HG03571 (cell line): ENCODE measurements around the gene TRAF2.
"Not testable (repeated sequence)": the region's sequence is repeated elsewhere in the genome, so short reads cannot be mapped to it uniquely, and the experiment has no call there.

Source experiments
- ATAC-seq: cut with Tn5 transposase; IDR thresholded peaks from one replicate; pipeline ENCODE4 v1.9.1; 2021; ENCODE audit not compliant: unreplicated experiment

The TRAF2 gene

DNA sequence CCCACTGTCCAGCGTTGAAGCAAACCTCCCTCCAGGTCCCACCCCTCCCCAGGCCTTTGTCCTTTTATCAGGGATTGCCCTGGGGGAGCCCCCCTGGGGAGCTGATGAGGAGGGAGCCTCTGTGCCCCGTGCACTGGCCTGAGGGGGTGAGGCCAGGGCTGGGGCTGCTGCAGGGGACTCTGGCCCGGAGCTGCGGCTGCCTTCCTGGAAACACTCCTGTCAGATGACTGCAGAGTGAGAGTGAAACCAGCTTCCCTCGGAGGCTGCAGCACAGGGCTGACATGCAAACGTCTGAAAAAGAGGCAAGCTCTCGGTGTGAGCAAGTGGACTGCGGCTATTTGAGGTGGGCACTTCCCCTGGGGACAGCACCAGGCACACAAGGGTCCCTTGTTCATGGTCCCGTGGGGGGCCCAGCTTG, 4.6 kb upstream of the TRAF2 start:
- no peak for ATAC-seq

DNA sequence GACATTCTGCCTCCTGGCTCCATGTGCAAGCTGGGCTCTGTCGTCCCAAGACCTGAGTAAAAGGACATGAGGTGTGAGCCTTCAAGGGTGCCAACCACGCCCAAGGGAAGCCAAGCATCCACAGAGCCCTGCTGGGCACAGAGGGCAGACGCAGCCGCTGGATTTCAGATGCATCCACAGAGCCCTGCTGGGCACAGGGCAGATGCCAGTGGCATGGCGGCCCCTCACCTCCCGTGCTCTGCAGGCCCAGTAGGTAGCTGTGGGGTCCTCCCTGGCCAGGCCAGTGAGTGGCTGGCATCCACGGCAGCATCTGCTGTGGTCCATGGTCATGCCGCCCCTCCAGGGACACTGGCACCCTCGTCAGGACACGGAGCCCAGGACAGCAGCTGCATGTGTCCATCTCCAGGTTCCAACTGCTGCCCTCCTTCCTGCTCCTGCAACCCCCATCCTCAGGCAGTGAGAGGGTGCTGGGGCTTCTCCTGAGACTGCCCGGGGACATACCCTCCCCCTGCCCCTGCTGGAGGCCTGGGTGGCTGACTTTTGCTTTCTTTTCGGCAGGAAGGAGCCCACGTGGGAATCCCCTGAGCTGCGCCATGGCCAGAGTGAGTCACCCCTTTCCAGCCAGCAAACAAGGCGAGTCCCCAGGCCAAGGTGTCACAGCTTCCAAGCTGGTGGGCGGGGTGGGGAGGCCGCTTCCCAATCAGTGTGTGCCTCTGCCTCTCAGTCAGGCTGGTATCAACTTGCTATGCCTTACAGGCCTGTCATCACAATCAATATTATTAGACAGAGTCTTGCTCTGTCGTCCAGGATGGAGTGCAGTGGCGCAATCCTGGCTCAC, 4.0 kb upstream of the TRAF2 start:
- ATAC-seq = no peak

DNA sequence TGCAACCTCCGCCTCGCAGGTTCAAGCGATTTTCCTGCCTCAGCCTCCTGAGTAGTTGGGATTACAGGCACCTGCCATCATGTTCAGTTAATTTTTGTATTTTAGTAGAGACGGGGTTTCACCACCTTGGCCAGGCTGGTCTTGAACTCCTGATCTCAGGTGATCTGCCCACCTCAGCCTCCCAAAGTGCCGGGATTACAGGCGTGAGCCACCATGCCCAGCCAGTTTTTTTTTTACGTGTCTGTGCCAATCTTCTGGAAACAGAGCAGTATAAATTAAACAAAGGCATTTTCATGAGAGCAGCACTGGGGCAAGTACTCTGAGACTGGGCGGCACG, 3.4 kb upstream of the TRAF2 start:
- not testable (repeated sequence) for ATAC-seq

DNA sequence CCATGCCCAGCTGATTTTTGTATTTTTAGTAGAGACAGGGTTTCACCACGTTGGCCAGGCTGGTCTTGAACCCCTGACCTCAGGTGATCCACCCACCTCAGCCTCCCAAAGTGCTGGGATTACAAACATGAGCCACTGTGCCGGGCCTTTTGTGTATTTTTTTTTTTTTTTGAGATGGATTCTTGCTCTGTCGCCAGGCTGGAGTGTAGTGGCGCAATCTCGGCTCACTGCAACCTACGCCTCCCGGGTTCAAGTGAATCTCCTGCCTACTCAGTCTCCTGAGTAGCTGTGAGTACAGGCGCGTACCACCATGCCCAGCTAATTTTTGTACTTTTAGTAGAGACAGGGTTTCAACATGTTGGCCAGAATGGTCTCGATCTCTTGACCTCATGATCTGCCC, 2.6 kb upstream of the TRAF2 start:
- not testable (repeated sequence) for ATAC-seq

DNA sequence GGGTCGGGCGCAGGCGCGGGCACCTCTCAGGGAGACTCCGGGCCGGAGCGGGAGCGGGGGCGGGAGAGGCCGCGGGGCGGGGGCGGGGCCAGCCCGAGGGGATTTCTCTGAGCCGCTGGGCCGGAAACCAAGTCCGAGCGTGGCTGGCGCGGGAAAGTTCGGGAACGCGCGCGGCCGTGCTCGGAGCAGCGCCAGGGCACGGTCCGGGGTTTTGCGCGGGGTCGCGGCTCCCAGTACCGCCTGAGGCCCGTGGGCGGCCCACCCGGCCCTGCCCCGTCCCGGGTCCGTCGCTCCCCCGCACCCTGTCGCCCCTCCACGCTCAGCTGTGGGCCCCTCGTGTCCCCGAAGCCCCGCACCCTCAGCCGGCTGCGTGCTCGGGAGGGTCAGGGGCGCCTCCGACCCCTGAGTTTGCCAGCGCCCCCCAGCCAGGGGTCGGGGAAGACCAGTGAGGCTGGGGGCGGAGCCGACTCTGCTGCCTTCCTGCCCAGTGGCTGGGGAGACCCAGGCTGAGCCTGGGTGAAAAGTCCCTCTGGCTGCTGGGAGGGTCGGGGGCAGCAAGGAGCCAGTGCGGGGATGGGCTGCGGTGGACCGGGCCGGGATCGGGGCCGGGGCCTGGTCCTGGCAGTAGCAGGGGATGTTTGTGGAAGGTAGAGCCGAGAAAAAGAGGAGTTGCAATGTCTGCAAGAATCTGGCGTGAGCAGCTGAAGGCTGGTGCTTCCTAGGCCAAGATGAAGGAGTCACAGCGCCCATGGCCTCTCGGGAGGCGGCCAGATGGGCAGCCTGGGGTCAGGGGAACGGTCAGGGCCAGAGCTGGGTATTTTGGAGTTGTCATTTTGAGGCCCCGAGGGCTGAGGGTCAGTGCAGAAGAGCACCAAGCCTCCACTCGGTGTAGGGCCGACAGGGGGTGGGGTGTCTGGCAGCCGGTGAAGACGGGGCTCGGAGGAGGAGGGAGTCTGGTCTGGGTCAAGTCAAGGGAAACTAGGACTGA, 588 bp downstream of the TRAF2 start:
- peak; percentile 11 for ATAC-seq

DNA sequence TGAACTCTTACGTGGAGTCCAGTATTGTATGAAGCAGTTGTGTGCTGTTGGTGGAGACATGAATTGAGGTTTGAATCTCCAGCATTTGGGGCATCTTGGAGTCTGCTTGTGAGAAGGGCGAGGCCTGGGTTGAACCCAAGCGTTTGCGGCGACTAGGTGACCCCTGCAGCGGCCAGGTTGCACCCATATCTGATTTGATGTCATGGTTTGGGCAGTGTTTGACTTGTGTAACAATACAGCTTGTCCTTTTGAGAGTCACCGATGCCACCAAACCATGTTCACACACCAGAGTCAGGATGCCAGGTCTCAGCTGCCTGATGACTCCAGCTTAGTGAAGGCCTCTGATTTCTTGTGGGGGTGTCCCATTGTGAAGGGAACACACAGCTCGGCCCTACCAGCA, 2.1 kb downstream of the TRAF2 start:
- ATAC-seq = no peak

DNA sequence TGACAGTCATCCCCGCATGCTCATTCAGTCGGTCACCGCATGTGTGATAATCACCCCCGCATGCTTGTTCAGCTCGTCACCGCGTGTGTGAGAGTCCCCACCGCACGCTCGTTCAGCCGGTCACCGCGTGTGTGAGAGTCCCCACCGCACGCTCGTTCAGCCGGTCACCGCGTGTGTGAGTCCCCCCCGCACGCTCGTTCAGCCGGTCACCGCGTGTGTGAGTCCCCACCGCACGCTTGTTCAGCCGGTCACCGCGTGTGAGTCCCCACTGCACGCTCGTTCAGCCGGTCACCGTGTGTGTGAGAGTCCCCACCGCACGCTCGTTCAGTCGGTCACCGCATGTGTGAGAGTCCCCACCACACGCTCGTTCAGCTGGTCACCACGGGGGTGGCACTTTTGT, 3.5 kb downstream of the TRAF2 start:
- ATAC-seq = no peak

DNA sequence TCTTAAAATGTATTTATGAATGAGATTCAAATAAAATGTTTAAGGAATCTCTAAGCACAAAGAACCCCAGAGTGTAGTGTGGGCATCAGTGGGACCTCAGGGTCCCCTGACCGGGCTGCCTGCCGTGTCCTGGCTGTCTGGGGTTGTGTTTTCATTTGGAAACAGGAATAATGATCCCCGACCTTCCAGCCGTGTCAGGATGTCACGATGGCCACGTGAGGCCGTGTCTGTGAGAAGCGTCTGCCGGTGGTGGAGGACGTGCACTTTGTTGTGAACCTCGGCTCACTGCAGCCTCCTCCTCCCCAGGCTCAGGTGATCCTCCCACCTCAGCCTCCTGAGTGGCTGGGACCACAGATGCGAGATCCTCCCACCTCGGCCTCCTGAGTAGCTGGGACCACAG, 4.3 kb downstream of the TRAF2 start:
- ATAC-seq = no peak

DNA sequence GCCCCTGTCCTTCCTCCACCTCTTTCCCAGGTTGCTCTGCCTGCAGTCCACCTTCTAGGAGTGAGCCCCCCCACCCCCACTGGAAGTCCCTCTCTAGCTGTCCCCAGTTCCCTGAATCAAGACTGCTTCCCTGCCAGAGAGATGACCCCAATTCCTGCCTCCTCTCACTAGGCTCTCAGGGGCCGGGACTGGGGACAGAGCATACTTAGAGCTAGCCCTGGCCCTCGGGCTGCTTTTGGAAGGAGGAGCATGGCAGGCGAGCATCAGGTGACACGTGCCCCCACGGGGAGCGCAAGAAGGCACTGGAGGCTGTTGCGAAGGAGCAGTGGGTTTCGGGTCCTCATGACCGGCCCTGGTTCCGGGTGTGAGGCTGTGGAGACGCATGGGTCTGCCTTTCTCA, 9.7 kb downstream of the TRAF2 start:
- no peak for ATAC-seq

DNA sequence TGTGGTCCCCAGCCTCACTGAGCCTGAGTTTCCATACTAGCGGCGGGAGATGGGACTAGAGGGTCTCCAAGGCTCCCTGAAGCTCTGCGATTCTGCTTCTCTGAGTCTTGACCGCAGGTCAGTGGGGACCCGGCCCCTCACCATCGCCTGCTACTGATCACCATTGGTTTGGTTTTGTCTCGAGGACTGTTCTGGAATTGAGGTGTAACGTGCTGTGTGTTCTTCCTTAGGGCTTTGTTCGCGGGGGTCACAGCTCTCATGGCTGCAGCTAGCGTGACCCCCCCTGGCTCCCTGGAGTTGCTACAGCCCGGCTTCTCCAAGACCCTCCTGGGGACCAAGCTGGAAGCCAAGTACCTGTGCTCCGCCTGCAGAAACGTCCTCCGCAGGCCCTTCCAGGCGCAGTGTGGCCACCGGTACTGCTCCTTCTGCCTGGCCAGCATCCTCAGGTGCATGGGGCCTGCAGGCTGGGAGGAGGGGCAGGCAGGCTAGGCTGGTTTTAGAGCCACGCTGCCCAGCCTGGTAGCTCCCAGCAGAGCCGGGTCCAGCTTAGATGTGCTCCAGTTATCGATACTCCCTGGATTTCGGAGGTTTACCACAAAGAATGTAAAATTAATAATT, 12.3 kb downstream of the TRAF2 start:
- no peak for ATAC-seq

DNA sequence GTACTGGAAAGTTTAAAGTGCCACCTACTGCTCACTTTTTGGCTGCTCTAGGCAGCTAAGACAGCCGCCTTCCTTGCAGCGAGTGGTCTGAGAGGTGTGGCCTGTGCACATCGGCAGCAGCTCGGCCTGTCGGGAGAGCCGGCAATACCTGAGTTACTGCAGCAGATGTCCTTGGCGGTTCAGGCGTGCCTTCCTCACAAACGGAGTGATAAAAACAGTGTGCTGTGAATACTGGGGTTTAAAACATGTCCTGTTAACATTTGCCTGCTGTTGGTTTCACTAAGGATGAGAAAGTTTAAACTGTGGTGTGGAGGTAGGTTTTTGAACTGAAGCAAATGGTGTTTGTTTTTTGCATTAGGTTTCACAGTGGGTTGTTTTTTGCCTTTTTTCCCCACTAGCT, 12.9 kb downstream of the TRAF2 start:
- ATAC-seq = no peak

DNA sequence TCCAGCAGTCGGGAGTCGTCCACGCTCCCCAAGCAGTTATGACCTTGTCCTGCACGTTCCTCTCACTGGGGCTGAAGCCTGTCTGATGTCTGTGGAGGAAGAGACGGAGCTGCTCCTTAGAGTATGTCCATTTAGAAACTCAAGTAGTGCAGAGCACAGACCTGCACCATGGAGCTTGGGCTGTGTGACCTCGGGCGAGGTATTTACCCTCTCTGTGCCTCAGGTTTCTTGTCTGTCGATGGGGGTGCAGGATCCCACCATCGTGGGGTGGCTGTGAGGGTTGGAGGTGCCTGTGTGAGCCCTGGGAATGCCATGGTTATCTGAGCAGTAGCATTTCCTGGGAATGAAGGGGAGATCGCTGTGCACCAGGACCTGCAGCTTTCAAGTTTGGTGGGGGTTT, 14.2 kb downstream of the TRAF2 start:
- no peak for ATAC-seq

DNA sequence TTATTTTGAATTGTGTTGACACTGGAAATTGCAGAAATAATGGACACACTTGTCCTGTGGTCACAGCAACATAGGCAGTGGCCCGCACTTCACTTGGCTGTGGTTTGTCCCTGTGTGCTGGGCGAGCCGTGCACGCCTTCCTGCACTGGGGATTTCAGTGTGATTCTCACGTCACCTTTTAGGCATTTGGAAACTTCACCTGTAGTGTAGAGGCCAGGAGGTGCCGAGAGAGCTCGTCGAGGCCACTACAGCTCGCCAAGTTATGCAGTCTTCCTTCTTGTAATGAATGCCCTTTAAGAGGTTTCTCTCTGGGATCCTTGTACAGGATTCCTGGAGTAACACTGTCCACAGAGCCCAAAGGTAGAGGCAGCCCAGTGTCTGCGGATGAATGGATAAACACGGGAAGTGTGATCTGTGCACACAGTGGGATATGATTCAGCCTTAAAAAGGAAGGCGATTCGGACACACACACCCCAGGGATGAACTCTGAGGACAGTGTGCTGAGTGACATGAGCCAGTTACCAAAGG, 14.7 kb downstream of the TRAF2 start:
- ATAC-seq = no peak

DNA sequence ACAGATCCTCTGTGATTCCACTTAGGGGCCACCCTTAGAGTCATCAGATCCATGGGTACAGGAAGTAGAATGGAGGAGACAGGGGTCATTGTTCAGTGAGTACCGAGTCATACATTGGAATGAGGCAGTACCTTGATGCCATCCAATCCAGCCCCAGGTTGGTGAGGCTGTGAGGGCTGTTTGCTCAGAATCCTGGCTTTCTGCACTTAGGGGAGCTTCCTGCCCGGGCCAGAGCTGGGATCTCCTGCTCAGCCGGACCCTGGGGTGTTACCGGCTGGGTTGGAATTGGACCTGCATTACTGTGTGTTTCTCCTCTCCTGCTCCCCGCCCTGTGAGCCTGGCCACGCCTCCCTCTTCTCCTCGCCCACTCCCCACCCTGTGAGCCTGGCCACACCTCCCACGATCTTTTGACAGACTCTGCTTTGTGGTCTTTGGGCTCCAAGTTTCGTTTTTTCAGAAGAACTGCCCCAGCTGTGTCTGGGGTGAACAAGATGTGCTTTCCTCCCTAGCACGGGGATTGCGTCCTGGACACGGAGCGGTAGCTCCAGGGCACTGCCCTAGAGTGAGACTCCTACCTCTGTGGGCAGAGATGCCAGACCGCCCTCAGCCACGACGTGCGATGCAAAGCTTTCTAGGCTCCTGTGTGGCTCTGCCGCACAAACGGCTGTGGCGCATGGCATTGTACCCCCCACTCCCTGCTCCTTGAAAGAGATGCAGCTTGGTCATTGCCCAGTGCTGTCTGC, 15.4 kb downstream of the TRAF2 start:
- ATAC-seq = peak; percentile 62

DNA sequence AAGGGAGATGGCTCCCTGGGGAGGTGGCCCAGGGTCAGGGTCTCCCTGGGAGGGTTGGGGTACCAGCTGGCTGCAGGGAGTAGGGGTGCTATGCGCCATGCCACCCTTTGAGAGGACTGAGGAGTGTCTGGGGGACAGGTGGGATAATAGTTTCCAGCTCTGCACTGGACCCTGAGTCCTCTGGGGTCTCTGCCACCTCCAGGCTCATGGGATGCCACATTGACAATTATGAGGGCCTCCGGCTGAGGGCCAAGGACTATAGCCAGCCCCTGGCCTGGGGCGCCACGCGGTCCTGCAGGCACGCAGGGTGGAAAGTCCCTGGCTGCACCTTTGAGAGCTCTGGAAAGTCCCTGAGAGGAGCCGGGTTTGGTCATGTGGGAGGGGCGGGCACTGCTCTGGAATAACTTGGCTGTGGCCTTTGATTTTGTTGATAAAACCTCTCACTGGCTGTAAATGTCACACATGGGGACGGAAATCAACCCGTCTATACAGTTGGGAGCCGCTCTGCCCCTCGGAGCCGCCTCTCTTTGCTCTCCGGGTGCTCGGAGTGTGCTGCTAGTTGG, 16.0 kb downstream of the TRAF2 start:
- ATAC-seq = peak; percentile 49

DNA sequence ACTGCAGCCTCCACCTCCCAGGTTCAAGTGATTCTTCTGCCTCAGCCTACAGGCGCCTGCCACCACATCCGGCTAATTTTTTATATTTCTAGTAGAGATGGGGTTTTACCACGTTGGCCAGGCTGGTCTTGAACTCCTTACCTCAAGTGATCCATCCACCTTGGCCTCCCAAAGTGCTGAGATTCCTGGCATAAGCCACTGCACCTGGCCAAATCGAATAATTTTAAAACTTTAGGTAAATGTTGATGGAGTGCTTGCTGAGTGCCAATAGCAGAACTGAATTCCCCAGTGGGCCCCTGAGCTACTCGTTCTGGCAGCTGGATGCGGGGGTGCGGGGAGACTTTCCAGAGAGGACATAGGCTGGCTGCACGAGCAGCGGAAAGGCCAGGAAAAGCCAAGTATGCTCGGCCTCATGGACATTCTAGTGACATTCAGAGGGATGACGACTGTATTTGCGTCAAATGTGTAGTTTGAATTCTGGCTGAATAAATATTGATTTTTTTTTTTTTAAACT, 16.8 kb downstream of the TRAF2 start:
- ATAC-seq = no peak

DNA sequence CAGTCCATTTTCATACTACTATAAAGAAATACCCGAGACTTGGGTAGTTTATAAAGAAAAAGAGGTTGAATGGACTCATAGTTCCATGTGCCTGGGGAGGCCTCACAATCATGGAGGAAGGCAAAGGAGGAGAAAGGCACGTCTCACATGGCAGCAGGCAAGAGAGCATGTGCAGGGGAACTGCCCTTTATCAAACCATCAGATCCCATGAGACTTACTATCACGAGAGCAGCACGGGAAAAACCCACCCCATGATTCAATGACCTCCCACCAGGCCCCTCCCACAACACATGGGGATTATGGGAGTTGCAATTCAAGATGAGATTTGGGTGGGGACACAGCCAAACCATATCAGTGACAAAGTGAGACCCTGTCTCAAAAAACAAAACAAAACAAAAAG, 19.9 kb downstream of the TRAF2 start:
- no peak for ATAC-seq

DNA sequence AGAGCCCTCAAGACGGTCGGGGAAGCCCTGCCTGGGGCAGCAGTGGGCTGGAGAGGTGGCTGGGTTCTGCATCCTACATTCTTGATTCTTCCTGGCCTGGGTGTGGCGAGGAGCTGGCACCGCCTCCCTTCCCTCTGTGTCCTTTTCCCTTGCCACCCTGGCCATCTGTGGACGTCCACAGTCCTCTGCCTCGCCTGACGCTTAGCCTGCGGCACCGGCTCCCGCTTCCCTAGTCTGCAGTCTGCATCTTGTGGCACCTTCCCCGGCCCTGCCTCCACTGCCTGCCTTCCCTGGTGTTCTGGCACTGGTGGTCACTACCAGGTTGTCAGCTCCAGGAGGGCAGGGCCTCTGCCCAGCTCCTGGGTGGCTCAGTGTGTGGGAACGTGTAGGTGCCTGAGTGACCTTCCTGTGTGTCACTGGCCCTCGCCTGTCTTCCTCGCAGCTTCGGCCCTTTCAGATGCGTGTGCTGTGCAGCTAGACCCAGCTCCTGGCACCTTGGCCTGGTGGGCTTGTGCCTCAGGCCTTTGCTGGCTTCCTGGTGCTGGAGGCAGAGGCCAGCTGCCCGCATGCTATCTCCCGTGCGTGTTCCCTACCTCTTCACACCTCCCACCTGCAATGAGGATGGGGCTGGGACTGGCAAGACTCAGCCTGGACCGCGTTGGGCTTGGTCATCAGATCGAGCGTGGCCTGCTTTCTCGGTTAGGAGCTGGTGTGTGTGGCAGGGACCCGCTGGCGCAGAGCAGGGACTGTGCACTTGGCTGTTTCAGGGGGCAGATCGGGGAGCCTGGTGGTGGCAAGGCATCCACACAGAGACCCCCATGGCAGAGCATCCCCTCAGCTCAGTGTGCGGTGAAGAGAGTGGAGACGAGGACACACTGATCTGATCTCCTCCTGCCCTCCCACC, 20.9 kb downstream of the TRAF2 start:
- no peak for ATAC-seq
